ENCODE data around the gene HSPD1.

Gene HSPD1

DNA sequence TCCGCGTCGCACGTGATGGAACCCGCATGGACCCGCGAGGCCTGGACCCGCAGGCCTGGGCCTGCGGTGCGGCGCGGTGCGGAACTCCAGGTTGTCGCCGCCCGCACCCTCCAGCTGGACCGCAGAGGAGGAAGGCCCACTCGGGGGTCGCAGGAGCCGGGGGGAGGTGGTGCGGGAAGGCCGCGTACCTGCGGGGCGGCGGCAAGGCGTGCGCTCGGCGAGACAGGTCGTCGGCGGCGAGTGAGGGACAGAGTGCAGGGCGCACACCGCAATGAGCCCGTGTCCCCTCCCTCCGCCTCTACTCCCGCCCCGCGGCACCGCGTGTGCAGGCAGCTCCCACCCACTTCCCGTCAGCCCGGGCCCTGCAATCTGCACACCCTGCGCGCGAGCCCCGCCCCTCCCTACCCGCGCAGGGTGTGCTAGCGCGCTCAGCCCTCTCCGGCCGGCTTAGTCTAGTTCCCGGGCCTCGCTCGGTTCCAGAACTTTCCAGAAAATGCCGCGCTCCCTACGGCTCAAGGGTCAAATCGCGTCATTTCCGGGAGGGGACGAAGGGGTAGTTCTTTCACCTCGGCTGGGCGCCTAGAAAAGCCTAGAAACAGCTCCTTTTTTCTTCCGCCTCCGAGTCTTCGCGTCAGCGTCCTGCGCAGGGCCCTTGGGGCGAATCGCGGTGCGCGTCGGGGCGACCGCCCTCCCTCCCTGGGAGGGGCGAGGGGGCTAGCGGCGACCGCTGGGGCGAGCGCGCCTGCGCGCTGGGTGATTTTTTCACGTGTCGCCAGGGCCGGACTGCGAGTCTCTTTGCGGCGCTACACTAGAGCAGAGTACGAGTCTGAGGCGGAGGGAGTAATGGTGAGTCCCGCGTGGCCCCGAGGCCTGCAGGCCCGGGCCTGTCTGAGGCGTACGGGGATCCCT, at the start of gene HSPD1, which contains the start of gene HSPE1:
HSPD1 (minus strand) TSS at position 247 of the 909 bp plus-strand sequence. CDS start 992 bp downstream, outside the sequence.
HSPE1 (plus strand) TSS at position 786 of the 909 bp plus-strand sequence; CDS start at position 844, 58 bp downstream.
- DNase-seq = peak; percentile 92 to 100 (median 98)

DNA sequence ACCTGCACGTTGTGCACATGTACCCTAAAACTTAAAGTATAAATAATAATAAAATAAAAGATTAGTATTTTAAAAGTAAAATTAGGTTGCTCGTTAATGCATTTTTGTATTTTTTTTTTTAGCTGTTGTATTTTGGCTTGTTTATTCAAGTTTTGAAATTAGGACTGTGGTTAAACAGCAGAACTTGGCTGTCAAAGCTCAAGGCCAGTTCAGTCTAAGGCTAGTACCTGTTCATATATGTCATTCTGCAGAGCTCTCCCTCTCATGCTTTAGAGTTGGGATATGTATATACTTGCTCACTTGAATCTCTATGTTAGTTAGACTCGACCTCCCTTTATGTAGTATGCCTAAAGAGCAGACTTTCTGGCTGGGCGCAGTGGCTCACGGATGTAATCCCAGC, 48.9 kb upstream of the HSPD1 start:
- no peak for DNase-seq

GRCh38 chr2:197547163-197547900, 47.7 kb upstream of the HSPD1 start:
- no peak for DNase-seq

DNA sequence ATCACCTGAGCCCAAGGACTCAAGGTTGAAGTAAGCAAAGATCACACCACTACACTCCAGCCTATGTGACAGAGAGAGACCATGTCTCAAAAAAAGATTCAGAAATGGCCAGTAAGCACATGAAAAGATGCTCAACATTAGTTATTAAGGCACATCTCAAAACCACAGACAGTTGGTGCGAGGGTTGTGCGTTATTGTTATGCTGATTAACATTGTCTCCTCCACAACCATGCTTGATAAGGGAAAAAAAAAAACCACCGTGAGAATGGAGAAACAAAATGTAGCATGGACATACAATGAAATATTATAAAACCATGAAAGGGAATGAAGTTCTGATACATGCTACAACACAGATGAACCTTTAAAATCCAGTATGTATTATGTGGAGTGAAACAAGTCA, 43.6 kb upstream of the HSPD1 start:
- no peak for DNase-seq

GRCh38 chr2:197539734-197540133, 40.1 kb upstream of the HSPD1 start:
- DNase-seq = no peak

- no peak for DNase-seq
Observed at GRCh38 chr2:197538412-197538811, 38.8 kb upstream of the HSPD1 start.

DNA sequence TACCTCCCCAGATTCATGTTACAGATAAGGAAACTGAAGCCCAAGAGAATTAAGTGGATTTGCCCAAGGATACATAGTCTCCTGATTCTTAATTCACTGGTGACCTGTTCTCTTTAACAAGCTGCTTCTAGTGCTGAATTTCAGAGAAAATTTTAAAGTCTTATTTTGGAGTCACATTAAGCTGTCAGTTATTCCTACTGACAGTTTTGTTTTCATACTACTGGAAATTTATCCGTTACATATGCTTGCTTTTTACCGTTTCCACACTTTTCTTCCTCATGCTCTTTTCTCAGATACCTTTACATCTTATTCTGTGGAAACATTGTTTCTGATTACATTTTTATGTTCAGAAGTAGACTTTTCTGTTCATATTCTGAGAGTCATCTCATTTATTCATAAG, 17.5 kb upstream of the HSPD1 start:
- no peak for DNase-seq

DNA sequence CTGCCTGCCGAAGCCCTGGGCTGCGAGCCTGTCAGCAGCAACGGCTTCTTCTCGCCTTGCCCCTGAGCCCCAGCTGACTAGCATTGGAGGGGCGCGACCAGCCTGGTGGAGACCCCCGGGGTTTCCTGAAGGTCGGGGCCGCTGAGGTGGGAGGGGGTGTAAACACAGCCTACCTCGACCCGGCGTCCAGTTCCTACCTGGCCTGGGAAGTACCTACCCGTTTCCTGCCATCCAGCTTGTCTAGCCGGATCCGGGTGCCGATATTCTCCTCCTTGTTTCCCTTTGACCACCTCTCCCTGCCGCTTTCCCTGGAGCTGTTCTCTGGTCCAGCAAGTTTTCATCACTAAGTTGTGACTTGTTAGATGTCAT, 16.7 kb upstream of the HSPD1 start:
- DNase-seq = peak in 24 of 56 donors; percentile 14 to 65 (median 42)

DNA sequence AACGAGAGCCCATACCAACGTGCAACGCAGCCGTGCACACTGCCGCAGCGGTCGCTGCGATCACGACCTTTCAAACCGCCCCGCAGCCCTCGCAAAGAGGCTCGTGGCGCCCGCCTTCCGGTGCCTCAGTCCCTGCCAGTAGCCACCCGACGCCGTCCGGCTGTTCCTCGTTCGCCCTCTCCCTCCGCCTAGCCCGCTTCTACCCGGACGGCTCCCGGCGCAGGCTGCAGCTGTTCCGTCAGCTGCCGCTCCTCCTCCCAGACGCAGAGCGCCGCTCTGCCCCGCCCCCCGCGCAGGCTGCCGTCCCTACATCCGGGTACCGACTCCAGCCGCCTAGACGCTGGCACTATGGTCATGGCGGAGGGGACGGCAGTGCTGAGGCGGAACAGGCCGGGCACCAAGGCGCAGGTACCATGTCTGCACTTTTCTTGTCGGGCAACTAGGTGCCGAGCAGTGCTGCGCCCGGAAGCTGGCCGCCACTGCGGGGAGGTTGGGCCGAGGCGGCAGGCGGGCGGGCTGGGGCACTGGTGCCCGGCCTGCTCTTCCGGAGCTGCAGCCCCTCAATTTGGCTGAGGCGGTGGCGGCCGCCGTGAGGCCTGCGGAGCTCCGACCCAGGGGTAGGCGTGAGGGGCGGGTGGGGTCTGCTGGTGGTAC, 16.2 kb upstream of the HSPD1 start, which contains the start of gene MOB4:
MOB4 (plus strand) TSS at position 328 of the 654 bp plus-strand sequence; CDS start at position 349, 21 bp downstream.
- peak in 55 of 56 donors; percentile 71 to 96 (median 92) for DNase-seq

DNA sequence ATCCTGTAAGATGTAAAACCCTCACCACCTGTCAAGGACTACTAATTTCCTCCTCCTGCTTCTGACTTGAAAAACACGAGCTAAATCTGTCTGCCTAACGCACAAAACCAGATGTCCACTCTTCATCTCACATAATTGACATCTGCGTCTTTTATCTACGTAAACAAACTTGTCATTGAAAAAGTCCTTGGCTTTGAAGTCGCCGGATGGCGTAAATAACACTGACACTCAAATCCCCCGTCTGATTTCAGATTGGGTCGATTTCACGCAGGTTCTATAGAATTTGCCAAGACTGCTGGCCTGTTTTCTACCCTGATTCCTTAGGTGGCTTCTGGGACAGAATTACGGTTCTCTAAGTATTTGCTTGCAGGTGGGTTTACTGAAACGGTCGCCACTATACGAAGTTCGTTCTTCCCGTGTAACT, 15.7 kb upstream of the HSPD1 start:
- peak in 1 of 56 donors; percentile 24 for DNase-seq

DNA sequence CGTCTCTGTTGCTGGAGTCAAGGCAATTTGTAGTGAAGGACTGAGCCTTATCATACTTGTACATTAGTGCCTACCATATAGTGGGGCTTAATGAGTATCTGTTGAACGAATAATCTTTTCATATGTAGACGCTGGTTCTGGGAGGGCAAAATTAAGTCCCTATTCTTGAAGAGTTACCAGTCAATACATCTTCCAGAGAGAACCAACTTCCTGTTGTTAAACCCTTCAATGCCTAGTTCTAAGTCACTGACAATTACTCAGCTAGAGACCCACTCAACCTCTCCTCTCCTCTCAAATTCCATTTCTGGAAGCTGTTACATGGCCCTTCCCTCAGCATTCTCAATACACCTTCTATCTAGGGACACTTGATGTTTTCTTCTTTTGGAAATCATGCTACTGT, 15.1 kb upstream of the HSPD1 start:
- no peak for DNase-seq

DNA sequence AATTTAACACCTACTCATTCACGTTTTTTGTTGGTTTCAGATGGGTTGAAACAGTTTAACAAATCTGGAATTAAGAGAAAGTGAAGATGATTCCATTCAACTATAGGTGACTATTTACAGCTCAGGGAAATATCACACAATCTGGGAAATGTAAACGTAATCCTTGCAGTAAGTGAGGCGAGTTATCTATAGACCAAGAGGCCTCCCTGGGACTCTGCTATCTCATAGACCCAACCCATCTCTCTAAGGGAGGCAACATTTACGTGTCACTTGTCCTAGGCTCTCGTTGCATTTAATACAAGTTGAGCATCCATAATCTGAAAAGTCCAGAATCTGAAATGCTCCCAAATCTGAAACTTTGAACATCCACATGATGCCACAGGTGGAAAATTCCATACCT, 14.3 kb upstream of the HSPD1 start:
- DNase-seq = no peak

GRCh38 chr2:197506658-197507057, 7.0 kb upstream of the HSPD1 start:
- DNase-seq = no peak

DNA sequence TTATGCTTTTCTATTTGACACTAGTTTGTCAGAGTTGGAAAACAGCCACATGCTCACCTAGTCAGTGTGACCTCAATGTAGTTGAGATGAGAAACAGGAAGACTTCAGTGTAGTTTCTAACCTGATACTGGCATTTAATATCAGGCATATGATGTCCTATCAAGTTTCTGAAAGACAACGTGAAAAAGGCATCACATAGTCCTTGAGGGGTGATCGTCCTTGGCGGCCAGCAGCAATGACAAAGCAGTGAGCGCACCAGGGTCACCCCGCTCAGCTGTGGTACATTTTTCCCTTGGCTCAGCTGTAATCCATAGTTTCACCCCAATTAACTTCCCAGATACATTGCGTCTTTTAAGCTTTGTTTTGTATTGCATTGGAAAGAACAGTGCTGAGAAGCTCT, 4.9 kb upstream of the HSPD1 start:
- no peak for DNase-seq

- no peak for DNase-seq
Observed at GRCh38 chr2:197504000-197504399, 4.4 kb upstream of the HSPD1 start.

GRCh38 chr2:197502685-197503084, 3.0 kb upstream of the HSPD1 start:
- DNase-seq = no peak

GRCh38 chr2:197502201-197502600, 2.6 kb upstream of the HSPD1 start:
- peak in 1 of 56 donors; percentile 4 for DNase-seq

- peak in 10 of 56 donors; percentile 32 to 72 (median 58) for DNase-seq
Observed at GRCh38 chr2:197500503-197501131, 977 bp upstream of the HSPD1 start.

GRCh38 chr2:197498937-197499593, 575 bp downstream of the HSPD1 start:
- DNase-seq = peak in 49 of 56 donors; percentile 5 to 82 (median 48)

GRCh38 chr2:197498235-197498936, 1.3 kb downstream of the HSPD1 start:
- DNase-seq = no peak

Measured in nucleus accumbens (tissue), 56 donors.